Natural killer cell treated with Interleukin-12 subunit alpha and Interleukin-12 subunit beta and Interleukin-15 and Interleukin-18, amount 100 ng/mL, for 72 hours (primary cell): Measurements from ENCODE around the gene NR2C1. TPM values are rescaled to one million over a fixed set of nuclear protein-coding genes. Genes with fewer than 3 reads are reported as not detected.
A peak's percentile ranks its signal among the peaks of the same experiment; 100 is the strongest.
"Not testable (repeated sequence)": the region's sequence is repeated elsewhere in the genome, so short reads cannot be mapped to it uniquely, and the experiment has no call there.

ENCODE experiments used
- ATAC-seq, 2 donors: fragments of 150-1000 bp; cut with Tn5 transposase in 1 of 2; sonication (Bioruptor Pico), chemical (Tn5 transposase) in 1 of 2; 2 replicates each; pipeline ENCODE4 v1.10.0; 2021
- DNase-seq: peaks from one replicate; pipeline ENCODE4 v3.0.0; 2022; ENCODE audit warnings: low spot score
- H3K27ac Mint-ChIP-seq, 2 donors: 1 replicate in 1 of 2; 2 replicates in 1 of 2; pipeline ENCODE4 v1.8.0; 2022; ENCODE audit warnings: mixed read lengths in 2 of 2, mild to moderate bottlenecking in 1 of 2, moderate library complexity in 1 of 2
- H3K27me3 Mint-ChIP-seq, 2 donors: 1 replicate in 1 of 2; 2 replicates in 1 of 2; pipeline ENCODE4 v1.8.0; 2022; ENCODE audit warnings: mixed read lengths in 2 of 2
- H3K36me3 Mint-ChIP-seq: one replicate; pipeline ENCODE4 v1.8.0; 2022; ENCODE audit warnings: mixed read lengths
- H3K4me1 Mint-ChIP-seq, 2 donors: 1 replicate in 1 of 2; 2 replicates in 1 of 2; pipeline ENCODE4 v1.8.0; 2022; ENCODE audit warnings: low read depth in 2 of 2, mixed read lengths in 2 of 2, mild to moderate bottlenecking in 1 of 2
- H3K4me3 Mint-ChIP-seq: one replicate; pipeline ENCODE4 v1.8.0; 2022; ENCODE audit warnings: mixed read lengths
- H3K9me3 Mint-ChIP-seq: 2 replicates; pipeline ENCODE4 v1.8.0; 2022; ENCODE audit warnings: mixed read lengths
- total RNA-seq, 2 donors: library from RNA; stranded (reverse); gene quantifications; one replicate each; pipeline ENCODE4 v1.2.3, GENCODE V29; 2022

The NR2C1 gene
- 10 to 100 TPM; 27.0 to 52.8 TPM for total RNA-seq

DNA sequence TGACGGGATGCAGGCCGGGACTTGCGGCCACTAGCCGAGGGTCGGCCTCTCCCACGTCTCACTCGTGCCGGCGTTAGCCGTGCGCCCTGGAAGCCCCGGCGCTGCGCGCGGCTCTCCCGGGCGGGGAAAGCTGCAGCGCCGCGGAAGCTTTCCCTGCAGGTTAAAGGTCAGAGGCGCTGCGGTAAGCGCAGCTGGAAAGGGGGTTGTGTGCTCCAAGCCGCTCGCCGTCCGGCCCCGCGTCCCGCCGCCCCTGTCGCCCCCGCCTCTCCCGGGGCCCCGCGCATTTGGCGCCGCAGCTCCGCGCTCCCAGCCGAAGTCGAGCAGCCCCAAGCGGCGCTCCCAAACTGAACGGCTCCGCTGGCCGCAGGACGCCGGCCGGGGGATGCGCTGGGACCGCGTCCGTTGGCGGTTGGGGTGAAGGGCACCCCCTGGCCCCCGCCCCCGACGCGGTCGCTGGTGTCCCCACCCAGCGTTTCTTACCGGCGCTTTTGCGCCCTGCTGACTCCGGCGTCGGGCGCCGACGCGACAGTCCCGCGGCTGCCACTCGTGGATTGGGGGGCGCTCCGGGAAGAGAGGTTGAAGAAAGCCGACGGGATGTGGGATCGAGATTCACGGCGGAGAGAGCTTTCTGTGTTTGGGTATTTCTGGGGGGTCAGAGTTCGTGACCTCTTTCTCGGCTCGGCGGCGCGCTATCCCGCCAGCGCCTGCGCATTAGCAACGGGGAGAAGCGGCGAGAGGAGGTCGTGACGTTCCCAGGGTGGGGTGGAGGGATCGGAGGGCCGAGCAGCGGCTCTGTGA is at the start of gene NR2C1:
TSS of gene NR2C1 (minus strand) at position 719 of the 798 bp plus-strand sequence. CDS start 6,234 bp downstream, outside the sequence.
- ATAC-seq (peak; percentile 98), DNase-seq (peak; percentile 96)
- peak within 1 kb of the TSS; percentile 91 for H3K4me3 Mint-ChIP-seq
- H3K27me3 Mint-ChIP-seq = no peaks in the 10 kb centered on the region
- peak within 1 kb of the TSS; percentile 73 to 80 for H3K27ac Mint-ChIP-seq
- H3K36me3 Mint-ChIP-seq = no peaks in the 10 kb centered on the region
- no peaks in the 10 kb centered on the region for H3K9me3 Mint-ChIP-seq
- peaks cover 8 to 13% of the 10 kb centered on the region in 2 donors for H3K4me1 Mint-ChIP-seq

- H3K4me1 Mint-ChIP-seq = peaks cover 0 to 4% of the 10 kb centered on the region in 2 donors
- DNase-seq (no peak), ATAC-seq (no peak)
- H3K9me3 Mint-ChIP-seq = no peaks in the 10 kb centered on the region
- H3K27ac Mint-ChIP-seq = no peak overlapping the region
- H3K36me3 Mint-ChIP-seq = no peaks in the 10 kb centered on the region
- no peak overlapping the region for H3K4me3 Mint-ChIP-seq
- no peaks in the 10 kb centered on the region for H3K27me3 Mint-ChIP-seq
These were observed 45.4 kb upstream of the NR2C1 start for GRCh38 chr12:95118788-95119179.

GRCh38 chr12:95118138-95118787 is 44.8 kb upstream of the NR2C1 start:
- Mint-ChIP-seq H3K36me3 (no peaks in the 10 kb centered on the region), H3K27ac (no peak overlapping the region), H3K4me1 (peaks cover 0 to 4% of the 10 kb centered on the region in 2 donors), H3K9me3 (no peaks in the 10 kb centered on the region), H3K27me3 (no peaks in the 10 kb centered on the region), H3K4me3 (no peak overlapping the region)
- DNase-seq (no peak), ATAC-seq (no peak)

DNA sequence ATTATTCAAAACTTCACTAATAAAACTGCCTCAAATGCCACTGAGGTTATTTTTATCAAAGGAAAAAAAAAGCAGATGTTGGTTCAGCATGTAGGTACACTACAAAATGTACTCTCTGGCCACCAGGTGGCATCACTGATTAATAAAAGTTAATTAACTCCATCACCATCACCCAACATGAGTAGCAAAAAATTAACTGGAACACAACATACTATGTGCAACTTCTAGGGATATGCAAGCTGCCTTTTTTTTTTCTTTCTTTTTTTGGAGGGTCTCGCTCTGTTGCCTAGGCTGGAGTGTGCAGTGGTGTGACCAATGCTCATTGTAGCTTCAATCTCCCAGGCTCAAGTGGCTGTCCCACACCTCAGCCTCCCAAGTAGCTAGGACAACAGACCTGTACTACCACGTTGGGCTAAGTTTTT is 43.8 kb upstream of the NR2C1 start:
- no peak overlapping the region for H3K27ac Mint-ChIP-seq
- H3K9me3 Mint-ChIP-seq = no peaks in the 10 kb centered on the region
- H3K36me3 Mint-ChIP-seq = no peaks in the 10 kb centered on the region
- H3K27me3 Mint-ChIP-seq = no peaks in the 10 kb centered on the region
- H3K4me3 Mint-ChIP-seq = no peak overlapping the region
- ATAC-seq = peak; percentile 48 to 50
- DNase-seq = no peak
- peaks cover 0 to 4% of the 10 kb centered on the region in 2 donors for H3K4me1 Mint-ChIP-seq

DNA sequence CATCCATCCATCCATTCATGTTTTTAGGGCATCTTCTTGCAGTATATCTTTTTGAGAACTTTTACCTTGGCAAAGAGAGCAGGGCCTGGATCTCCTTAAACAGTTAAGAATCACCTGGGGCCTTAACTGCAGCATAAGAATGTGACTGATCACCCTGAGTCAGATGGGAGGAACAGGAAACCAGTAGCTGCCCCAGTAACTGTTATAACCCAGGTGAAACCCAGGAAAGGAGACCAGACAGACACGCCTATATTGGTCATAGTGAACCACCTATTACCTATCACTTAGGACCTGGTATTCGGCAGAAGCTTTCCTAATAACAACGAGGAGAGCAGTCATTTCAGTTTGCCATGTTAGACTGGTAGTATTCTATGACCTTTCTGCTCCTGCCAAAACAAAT is 43.4 kb upstream of the NR2C1 start:
- DNase-seq (no peak), ATAC-seq (no peak)
- H3K27me3 Mint-ChIP-seq = no peaks in the 10 kb centered on the region
- H3K27ac Mint-ChIP-seq = no peak overlapping the region
- H3K9me3 Mint-ChIP-seq = no peaks in the 10 kb centered on the region
- peaks cover 0 to 4% of the 10 kb centered on the region in 2 donors for H3K4me1 Mint-ChIP-seq
- no peaks in the 10 kb centered on the region for H3K36me3 Mint-ChIP-seq
- no peak overlapping the region for H3K4me3 Mint-ChIP-seq

- ATAC-seq (no peak), DNase-seq (no peak)
- Mint-ChIP-seq H3K9me3 (no peaks in the 10 kb centered on the region), H3K4me1 (peaks cover 0 to 4% of the 10 kb centered on the region in 2 donors), H3K27ac (no peak overlapping the region), H3K36me3 (no peaks in the 10 kb centered on the region), H3K27me3 (no peaks in the 10 kb centered on the region), H3K4me3 (no peak overlapping the region)
These were observed 42.9 kb upstream of the NR2C1 start for GRCh38 chr12:95116341-95116740.

- no peak overlapping the region for H3K4me3 Mint-ChIP-seq
- ATAC-seq (no peak), DNase-seq (no peak)
- no peaks in the 10 kb centered on the region for H3K27me3 Mint-ChIP-seq
- H3K27ac Mint-ChIP-seq = no peak overlapping the region
- no peaks in the 10 kb centered on the region for H3K36me3 Mint-ChIP-seq
- peaks cover 0 to 4% of the 10 kb centered on the region in 2 donors for H3K4me1 Mint-ChIP-seq
- H3K9me3 Mint-ChIP-seq = no peaks in the 10 kb centered on the region
These were observed 42.2 kb upstream of the NR2C1 start for GRCh38 chr12:95115641-95116040.

DNA sequence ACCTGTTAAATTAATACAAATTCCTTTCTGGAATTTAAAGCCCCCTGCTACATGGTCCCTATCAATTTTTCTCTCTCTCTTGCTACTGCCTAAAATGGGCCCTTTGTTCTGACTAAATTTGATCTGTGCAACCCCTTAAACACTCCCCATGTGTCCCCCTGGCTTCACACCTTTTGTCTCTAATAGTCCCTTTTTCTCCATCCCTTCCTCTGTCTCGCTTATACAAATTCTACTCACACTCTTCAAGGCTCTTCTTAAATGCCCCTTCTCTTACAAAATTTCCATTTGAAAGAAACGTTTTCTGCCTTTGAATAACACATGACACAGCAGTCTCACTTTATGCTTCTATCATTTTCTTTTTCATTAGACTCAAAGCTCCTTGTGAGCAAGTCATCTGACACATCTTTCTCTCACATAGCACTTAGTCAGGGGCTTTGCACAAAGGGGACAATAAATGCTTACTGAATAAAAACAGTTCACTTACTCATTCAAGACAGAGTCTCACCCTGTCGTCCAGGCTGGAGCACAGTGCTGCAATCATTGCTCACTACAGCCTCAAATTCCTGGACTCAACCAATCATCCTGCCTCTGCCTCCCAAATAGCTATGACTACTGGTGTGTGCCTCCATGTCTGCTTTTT is 41.5 kb upstream of the NR2C1 start:
- H3K4me3 Mint-ChIP-seq = no peak overlapping the region
- no peaks in the 10 kb centered on the region for H3K36me3 Mint-ChIP-seq
- H3K9me3 Mint-ChIP-seq = no peaks in the 10 kb centered on the region
- peak overlapping the region in 1 of 2 donors; percentile 0 for H3K27ac Mint-ChIP-seq
- H3K4me1 Mint-ChIP-seq = peaks cover 0 to 4% of the 10 kb centered on the region in 2 donors
- no peaks in the 10 kb centered on the region for H3K27me3 Mint-ChIP-seq
- DNase-seq = no peak
- ATAC-seq = peak in 1 of 2 donors; percentile 55

- Mint-ChIP-seq H3K9me3 (no peaks in the 10 kb centered on the region), H3K4me1 (peaks cover 0 to 10% of the 10 kb centered on the region in 2 donors), H3K4me3 (no peak overlapping the region), H3K27ac (no peak overlapping the region), H3K27me3 (peaks cover 0 to 3% of the 10 kb centered on the region in 2 donors), H3K36me3 (no peaks in the 10 kb centered on the region)
- ATAC-seq (no peak), DNase-seq (no peak)
These were observed 33.9 kb upstream of the NR2C1 start for GRCh38 chr12:95107362-95107761.

DNA sequence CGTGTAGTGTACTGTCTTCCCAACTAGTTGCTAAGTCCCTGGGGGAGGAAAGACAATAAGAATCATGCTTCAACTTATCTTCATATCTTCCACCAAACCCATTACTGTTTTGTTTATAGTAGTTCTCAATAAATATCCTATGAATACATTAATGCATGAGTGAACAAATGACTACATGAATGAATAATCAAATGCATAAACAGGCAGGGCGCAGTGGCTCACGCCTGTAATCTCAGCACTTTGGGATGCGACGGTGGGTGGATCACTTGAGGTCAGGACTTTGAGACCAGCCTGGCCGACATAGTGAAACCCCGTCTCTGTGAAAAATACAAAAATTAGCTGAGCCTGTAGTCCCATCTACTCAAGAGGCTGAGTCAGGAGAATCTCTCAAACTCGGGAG is 32.1 kb upstream of the NR2C1 start:
- H3K4me3 Mint-ChIP-seq = no peak overlapping the region
- no peaks in the 10 kb centered on the region for H3K9me3 Mint-ChIP-seq
- no peaks in the 10 kb centered on the region for H3K36me3 Mint-ChIP-seq
- peaks cover 0 to 3% of the 10 kb centered on the region in 2 donors for H3K27me3 Mint-ChIP-seq
- H3K4me1 Mint-ChIP-seq = peaks cover 0 to 10% of the 10 kb centered on the region in 2 donors
- DNase-seq (no peak), ATAC-seq (no peak)
- H3K27ac Mint-ChIP-seq = no peak overlapping the region

DNA sequence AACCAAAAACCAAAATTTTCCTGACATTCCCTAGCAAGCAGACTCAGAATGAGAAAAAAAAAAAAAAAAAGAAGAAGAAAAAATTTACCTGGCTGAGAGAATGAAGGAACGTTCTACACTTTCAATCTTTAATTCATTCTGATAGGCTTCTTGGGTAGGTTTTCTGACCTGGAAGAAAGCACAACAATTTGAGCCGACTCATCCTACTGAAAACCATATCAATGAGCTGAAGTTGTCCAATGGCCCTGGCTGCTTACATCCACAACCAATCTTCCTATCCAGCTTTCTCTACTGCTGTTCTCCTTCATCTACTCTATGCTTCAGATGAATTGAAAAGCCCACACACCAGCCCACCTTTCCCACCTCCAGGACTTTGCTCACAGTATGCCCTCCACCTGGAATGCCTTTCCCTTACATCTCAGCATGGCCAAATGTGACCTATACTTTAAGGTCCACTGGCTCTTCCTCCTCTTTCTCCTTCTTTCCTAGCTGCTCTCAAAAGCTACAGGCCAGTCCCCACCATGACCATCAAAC is 31.6 kb upstream of the NR2C1 start:
- Mint-ChIP-seq H3K4me3 (no peak overlapping the region), H3K9me3 (no peaks in the 10 kb centered on the region), H3K27me3 (peaks cover 0 to 3% of the 10 kb centered on the region in 2 donors), H3K4me1 (peaks cover 0 to 10% of the 10 kb centered on the region in 2 donors), H3K27ac (no peak overlapping the region), H3K36me3 (no peaks in the 10 kb centered on the region)
- DNase-seq (no peak), ATAC-seq (no peak)

DNA sequence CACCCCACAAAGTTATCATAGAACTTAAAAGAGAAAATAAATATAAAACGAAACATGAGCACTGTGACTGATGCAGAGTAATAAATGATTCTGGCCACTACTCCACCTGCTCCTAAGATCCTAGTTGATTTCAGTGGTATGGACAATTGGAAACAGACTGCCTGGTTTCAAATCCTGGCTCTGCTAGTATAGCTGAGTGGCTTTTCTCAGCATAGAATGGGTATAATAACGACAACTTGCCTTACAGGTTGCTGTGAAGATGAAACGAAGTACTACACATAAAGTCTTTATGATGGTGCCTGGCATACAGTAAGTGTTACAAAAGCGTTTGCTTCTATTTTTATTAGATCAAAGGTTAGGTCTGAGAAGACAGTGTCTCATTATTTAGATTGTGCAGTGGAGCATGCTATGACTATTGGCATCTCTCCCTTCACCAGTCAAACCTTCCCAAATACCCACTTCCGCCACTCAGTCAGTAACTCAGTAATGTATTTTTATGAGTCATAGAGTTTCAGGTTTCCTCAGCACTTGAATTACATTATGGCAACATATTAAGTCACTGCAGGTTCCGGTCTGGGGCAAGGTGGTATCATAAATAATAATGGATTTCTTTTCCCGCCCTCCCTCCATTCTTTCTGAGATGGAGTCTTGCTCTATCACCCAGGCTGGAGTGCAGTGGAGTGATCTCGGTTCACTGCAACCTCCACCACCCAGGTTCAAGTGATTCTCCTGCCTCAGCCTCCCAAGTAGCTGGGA is 29.7 kb upstream of the NR2C1 start:
- H3K4me3 Mint-ChIP-seq = peak overlapping the region; percentile 60
- DNase-seq = no peak
- H3K9me3 Mint-ChIP-seq = no peaks in the 10 kb centered on the region
- H3K27ac Mint-ChIP-seq = peak overlapping the region in 1 of 2 donors; percentile 41
- ATAC-seq = peak; percentile 79 to 98
- H3K36me3 Mint-ChIP-seq = no peaks in the 10 kb centered on the region
- H3K4me1 Mint-ChIP-seq = peaks cover 0 to 10% of the 10 kb centered on the region in 2 donors
- peaks cover 0 to 5% of the 10 kb centered on the region in 2 donors for H3K27me3 Mint-ChIP-seq

DNA sequence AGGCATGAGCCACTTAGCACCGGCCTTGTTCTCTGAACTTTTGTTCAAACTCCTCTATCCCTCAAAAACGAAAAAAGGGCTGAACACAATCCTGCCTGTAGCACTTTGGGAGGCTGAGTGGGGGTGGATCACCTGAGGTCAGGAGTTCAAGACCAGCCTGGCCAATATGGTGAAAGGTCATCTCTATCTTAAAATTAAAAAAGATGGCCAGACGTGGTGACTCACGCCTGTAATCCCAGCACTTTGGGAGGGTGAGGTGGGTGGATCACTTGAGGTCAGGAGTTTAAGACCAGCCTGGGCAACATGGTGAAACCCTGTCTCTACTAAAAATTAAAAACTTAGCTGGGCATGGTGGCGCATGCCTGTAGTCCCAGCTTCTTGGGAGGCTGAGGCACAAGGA is 28.5 kb upstream of the NR2C1 start:
- not testable (repeated sequence) for ATAC-seq, DNase-seq, H3K9me3 Mint-ChIP-seq, H3K4me3 Mint-ChIP-seq, H3K27ac Mint-ChIP-seq, H3K27me3 Mint-ChIP-seq, H3K36me3 Mint-ChIP-seq, H3K4me1 Mint-ChIP-seq
